Activated gamma-delta T cell treated with anti-CD3 and anti-CD28 coated beads, Interleukin-2, amount 50 U/mL, for 16 hours (primary cell): ENCODE measurements around the gene DNER.
"Not testable (repeated sequence)": the region's sequence is repeated elsewhere in the genome, so short reads cannot be mapped to it uniquely, and the experiment has no call there.

ENCODE experiments used
- DNase-seq: peaks from one replicate; pipeline ENCODE4 v3.0.0-alpha.2; 2020; ENCODE audit warnings: low read depth

The DNER gene

DNA sequence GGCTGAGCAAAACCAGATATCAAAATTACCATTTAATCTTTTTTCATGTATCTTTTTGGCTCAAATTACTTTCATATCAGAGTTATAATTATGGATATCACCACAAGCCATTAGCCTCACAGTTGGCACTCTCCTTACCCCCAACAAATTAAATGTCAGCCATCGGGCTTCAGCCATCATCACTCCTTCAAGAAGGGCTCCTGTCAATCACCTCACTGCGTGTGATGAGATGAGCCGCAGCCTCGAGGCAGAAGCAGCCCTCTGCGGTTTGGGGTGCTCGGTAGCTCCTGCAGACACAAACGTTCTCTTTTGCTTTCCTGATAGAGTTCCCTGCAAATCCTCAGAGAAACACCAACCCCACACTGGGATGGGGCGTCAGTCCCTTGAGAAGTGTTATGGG lies 94.1 kb downstream of the DNER start:
- no peak for DNase-seq

DNA sequence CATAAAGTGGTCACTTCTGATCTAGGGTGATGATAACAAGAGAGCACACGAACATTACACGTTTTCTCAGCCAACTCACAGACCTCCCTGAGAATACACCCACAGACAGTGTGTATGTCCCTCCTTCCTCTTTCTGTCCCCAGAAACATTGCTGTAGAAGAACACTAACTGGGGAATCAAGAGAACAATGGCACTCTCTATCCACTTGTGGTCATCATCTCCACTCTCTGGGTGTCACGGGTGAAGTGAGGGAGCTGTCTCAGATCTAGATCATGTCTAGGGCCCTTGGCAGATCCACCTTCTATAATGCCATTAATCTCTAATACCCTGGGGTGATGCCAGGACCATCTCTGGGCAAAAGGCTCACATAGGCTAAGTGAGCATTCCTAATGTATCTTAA lies 97.9 kb downstream of the DNER start:
- DNase-seq, result no peak

DNA sequence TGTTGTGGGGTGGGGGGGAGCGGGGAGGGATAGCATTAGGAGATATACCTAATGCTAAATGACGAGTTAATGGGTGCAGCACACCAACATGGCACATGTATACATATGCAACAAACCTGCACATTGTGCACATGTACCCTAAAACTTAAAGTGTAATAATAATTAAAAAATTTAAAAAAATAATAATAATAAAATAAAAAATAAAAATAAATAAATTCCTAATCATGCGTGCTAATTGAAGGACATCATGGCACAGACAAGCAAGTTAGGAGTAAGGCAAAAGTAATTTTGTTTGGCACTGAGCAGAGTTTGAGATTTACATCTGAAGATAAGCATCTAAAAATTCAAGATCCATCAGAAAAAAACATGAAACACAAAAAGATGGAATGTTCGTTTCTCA lies 100.3 kb downstream of the DNER start:
- DNase-seq, result not testable (repeated sequence)

DNA sequence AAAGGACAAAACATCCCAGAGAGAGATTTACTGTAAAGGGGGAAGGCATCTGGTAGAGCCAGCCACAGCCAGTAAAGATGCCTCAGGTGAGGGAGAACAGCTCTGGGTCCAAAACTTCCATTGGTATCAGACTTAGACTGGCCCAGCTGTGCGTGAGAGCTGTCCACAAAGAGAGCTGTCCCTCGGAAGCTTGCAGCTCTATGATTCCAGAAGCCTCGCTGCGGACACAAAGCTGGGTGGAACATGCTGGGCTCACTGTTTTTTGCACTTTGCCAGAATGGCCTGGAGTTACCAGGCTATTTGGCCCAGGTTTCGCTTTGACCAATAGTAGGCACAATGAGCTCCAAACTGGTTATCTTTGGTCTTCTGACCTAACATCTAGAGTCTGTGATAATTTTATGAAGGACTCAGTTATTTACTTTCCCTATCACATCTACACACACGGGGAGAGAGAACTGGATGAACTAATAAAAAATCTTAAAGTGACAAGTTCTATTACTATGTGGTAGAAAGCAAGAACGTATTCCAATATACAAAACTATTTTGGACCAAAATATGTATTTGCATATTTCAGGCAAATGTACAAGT lies 101.9 kb downstream of the DNER start:
- DNase-seq, result no peak

DNA sequence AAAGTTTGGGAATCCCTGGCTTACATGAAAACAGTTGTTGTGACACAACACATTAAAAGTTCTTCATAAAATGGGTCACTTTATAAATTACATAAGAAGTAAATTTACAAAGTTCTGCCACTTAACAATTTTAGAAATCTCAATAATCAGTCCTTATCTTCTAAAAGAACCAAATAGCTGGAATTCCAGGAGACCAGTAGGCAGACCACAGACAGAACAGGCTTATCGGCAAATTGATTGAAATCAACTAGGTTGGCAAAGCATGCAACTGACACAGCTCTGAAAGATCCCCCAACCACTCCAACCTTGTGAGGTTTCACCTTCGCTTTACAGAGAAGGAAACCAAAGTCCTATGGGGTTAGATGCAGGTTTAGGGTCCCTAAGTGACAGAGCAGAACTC lies 103.0 kb downstream of the DNER start:
- DNase-seq, result no peak

DNA sequence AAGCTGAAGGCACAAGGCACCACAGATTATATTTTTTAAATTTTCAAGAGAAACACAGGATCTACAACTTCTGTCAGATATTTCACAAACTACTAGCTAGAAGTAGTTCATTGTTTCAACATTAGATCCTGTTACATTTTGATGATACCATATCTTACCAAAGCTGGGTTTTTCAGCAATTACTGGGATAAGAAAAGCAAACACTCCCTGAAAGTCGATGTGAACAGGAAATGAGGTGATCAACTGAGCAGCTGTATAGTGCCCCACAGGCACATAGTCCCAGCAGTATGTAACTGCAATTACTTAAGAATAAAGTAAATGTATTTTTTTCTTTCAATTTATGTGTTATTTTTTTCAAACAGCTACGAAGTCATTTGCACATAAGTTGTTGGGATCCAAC lies 103.5 kb downstream of the DNER start:
- no peak for DNase-seq

DNA sequence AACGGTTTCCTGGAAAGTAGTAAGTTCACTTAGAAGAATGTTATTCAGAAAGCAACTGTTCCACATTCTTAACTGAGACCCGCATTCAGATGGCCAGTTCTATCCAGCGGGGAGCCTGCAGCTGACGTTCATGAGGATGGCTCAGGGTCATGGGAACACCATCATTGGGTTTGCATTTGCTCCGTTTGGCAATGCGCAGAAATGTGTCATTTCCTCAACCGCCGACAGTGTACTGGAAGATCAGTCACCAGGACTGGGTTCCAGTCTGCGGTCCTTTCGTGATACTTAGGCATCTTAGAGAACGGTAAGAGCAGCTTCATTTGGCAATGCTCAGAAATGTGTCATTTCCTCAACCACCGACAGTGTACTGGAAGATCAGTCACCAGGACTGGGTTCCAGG lies 104.0 kb downstream of the DNER start:
- DNase-seq, result no peak

DNA sequence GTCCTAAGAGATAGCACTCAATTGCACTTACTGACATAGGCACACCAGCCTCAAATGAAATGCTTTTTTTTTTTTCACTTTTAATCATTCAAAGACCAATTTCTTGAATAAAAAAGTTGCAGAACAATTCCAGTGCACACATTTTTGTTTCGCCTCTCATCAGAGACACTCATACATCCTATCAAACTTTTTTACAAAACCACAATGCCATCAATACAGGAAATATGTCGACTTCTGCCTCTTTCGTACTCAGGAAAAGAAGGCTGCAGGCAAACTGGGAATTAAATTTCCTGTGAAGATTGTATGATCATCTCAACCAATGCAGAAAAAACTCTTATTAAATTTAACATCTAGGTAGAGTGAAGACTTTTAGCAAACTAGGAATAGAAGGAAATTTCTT lies 112.4 kb downstream of the DNER start:
- no peak for DNase-seq

DNA sequence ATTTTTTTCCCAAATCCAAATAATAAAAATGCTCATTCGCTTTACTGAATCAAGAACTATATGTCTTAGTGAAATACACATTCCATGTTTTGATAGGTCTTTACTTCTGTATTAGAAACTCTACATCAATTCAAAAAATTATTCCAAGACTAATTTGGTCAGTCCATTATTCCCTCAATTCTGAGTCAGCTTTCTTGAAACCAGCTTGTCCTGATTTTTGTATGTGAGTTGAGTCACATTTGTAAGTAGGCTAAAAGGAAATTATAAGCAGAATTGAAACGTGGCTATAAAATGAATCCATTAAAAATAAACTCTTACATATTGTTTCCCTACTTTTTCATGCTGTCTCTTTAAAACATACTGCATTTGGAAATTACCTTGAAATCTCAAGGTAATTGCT lies 113.0 kb downstream of the DNER start:
- no peak for DNase-seq

DNA sequence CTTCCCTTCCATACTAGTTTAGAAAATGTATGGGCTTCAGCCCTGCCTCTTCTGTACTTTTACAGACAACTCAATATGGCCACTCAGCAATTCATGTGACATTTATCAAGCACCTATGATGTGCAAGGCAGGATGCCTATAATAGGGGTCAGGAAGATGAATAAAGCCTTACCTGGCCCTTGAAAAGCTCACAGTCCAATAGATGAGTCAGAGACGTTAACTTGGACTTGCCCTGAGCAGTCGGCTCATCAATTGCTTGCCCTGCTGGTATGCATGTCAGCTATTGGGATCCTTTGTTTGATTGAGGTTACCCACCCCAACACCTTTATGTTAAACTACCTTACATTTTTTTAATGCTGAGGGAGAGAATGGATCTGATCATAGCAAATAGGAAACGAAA lies 116.1 kb downstream of the DNER start:
- no peak for DNase-seq

DNA sequence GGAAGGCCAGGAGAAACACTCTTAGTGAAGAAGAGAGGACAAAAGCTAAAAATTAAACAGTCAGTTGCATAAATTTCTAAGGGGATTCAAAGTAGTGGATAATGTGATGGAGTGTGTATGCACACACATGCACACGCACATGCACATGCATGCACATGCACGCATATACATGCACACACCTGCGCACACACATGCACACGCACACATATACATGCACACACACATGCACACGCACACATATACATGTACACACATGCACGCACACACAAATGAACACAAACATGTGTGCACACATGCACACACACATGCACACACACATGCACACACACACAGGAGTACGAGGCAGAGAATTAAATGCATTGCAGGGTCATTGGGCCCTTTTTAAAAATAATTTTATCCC lies 117.6 kb downstream of the DNER start:
- DNase-seq, result no peak

DNA sequence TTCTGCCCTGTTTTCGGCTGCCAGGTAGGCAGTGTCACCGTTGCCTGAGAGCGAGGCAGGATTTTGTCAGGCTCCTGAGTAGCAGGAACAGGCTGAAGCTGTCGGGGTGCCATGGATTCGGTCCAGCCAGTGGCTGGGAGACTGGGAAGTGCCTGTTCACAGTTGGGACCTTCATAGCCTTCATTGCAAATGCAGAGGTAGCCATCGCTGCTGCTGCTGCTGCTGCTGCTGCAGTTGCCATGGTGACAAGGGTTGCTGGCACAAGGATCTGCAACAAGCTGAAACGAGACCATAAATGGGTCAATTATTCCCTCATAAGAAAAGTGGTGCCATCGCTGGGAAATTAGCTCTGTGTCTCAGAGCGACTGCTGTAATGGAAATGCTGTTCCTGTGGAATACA lies 122.7 kb downstream of the DNER start:
- DNase-seq, result no peak

DNA sequence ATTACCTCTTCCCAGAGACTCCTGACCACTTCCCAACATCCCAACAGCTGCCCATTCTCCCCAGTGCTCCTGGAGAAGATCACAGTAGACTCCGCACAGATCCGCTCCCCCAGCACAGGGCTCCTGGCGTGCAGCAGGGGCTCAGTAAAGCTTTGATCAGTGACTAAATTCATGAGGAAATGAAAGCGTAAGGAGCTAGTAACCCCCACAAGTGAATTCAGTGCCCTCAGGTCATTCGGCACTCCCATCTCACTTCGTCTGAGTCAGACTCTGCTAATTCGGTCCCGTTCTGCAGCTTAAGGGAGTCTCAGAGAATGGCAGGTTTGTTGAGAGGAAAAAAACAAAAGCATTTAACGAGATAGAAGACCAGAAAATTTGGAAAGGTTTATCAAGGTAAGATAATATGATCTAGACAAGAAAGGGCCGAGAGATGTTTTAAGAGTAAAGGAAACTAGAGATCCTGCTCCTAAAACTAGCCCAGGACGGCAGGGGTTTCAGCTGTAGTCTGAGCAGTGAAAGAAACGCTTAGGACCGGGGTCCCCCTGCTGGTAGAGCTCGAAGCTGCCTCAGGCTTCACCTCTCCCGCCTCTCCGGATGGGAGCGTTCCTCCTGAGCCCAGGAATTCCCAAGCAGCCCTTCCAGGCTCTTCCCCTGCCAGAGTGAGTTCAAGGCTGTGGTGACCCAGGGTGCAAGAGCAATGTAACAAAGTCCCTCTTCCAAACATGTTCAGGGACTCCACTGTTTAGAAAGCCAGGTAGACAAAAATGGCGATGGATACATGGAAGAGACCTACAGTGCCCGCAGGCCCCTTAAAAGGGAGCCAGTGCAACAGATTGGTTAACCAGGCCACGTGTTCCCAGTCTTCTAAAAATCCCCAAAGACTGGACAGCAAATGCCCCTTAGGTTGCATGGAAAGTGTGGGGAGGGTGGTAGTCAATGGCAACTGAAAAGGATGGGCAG lies 127.3 kb downstream of the DNER start:
- DNase-seq, result no peak

DNA sequence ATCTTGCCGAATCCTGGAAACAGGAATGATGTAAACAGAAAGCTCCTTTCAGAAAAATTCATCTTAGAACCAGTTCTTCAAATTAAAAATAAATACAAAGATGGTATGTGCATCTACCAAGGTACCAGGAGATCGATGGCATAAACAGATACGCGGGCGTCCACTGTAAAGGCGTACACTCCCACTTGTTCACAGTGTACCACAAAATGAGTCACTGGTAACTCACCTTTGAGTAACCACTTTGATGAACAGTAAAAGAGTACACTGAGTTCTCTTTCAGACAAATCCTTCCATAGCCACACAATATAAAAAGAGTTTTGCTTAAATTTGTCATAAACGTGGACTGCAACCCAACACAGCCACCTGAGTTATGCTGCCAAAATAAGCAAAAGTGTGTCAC lies 128.3 kb downstream of the DNER start:
- no peak for DNase-seq

DNA sequence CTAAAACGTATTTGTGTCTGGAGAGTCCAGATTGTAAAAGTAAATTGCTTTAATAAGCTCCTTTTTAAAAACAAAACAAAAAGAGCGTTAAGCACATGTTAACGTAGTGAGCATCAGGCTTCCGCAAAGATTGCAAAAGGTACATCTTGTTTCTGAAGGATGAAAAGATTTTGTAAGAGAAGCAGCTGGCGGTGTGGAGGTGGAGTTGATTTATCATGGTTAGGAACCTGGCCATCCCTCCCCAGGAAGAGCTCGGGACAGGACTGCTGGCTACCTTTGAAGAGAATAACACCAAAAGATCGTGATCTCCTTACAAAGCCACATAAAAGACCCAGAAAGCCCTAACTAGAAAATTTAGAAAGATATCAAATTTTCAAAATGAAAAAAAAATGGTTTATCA lies 132.2 kb downstream of the DNER start:
- DNase-seq, result no peak

DNA sequence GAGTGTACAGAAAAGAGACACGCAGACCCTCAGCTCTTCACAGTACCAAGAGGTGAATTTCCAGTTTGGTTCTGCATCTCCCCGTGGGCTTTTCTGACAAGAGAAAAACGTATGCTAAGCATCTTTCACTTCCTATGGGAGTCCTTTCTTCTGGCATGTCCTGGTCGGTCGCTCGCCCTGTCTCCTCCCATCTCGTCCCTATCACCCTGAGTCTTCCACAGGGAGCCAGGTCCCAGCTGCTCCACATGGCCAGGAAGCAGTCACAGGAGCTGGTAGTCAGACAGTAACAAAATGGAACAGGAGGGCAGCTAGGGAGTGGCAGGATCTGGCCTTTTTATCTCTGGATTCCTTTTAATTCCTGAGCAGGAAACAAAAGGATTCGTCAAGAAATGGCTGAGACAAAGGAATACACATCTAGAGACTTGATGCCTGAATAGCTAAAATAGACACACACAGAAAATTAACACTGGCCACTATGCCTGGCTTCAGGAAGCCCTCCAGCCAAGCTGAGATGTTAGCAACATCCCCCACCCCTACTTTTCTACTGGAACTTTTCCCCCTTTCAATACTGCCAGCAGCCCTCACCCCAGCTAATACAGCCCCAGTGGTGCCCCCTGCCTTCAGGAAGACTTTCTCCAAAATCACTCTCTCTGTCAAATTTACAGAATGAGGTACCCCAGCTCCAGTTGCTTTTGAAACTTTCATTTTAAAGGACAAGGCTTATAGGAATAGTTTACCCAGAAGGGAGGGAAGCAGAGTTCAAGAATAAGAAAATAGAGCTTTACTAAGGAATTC lies 136.1 kb downstream of the DNER start:
- DNase-seq, result no peak

DNA sequence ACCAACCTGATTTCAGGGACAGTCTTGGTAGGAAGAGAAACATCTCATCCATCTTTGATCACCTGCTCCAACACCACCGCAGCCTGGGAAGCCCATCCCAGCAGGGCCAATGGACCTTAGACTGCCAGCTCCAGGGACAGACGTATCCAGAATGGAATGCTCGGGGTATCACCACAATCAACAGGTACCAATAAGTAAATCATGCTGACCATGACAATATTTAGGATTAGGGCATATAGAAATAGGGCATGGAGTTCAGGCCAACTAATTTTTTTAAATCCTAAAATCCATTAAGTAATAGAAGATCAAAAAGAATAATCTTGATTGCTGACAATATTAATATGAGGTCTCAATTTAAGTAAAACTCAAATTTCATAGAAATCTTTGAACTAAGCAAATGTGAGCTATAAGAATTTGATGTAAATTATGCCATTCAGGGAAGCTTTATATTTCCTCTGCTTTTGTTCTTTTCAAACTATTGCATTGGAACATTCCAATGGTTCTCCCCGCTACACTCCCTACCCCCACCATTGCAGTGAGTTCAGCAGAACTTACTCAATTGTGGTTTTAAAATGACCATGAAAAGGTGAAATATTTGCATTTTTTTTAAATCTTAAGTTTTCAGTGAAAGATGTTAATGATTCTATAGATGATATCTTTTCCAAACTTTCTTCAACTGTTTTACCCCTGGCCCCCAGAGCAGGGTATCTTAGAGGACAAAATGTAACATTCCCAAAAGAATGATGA lies 138.6 kb downstream of the DNER start:
- DNase-seq, result no peak

DNA sequence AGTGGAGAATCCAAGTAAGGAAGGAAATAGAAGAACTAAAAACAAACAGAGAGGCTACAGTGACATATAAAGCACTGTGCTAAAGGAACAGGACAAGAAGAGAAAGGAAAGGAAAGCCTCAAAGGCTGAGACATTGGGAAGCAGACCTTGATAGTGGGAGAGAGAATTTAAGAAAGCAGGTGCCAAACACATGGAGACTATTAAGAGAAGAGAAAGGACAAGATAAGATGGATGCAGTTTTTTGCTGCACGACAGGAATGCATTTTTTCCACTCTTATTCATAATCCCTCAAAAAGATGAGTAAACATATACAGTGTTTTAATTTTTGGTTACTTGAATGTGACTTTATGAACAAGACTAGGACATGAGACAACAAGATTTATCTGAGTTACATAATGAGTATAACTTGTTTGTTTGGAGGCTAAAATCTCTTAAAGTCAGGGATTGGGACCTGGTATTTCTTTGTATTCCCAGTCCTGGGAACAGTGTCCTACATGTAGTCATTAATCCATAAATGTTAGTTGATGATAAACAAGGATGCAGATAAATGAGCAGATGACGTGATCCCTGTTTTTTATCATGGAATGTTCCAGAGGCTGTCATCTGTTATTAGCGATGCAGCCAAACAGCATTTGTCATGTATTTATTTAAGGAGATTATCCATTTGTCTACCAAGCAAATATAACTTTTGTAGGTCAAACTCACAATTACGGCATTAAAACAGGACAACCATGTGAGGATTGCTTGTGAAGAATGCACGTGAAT lies 141.7 kb downstream of the DNER start:
- no peak for DNase-seq

DNA sequence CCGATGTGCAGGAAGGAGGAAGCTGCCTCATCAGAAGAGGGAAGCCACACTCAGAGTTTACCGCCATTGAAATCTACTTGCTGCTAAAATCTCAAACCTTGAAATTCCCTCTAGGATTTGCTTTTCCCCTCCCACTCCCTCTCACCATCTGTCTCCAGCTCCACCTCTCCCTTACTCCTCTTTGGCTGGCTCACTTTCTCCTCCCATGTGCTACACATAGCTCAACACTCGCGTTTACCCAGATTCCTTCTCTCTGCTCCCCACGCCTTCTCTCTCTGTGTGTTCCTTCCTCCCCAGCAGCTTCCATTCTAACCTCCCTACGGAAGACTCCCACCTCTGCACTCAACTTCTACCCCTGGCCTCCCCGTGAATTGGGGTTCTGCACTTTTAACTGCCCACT lies 143.1 kb downstream of the DNER start:
- DNase-seq, result no peak

DNA sequence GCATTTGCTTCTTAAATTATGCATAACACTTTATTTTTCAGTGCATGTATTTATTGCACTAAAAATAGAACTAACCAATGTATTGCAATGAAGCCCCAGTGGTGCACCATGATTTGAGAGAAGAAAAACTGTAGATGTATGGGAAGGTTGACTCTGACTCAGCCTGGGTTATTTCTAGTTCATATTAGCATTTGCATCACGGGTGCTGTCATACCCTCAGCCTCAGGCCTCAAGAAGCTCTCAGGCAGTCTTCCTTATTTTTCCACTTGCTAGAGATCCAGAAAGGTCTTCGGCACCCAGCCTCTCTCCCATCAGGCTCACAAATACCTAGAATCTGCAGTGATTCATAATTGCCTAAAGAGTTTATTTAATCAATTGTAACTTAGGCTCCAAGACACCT lies 148.0 kb downstream of the DNER start:
- DNase-seq, result no peak

DNA sequence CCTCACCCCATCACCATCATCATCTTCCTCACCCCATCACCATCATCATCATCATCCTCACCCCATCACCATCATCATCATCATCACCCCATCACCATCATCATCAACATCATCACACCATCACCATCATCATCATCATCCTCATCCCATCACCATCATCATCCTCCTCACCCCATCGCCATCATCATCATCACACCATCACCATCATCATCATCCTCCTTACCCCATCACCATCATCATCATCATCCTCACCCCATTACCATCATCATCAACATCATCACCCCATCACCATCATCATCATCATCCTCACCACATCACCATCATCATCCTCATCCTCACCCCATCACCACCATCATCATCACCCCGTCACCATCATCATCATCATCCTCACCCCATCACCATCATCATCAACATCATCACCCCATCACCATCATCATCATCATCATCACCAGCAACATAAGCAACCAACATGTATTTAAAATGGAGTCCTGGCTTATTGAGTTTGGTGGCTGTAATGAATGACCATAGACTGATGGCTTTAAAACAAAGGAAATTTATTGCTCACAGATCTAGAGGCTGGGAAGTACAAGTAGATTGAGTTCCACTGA lies 150.0 kb downstream of the DNER start:
- no peak for DNase-seq
